Muscle of leg (tissue), 11 donors: ENCODE measurements around the gene SMARCB1. TPM values are rescaled to one million over a fixed set of nuclear protein-coding genes. Genes with fewer than 3 reads are reported as not detected.
A peak's percentile ranks its signal among the peaks of the same experiment; 100 is the strongest.

Experiments
- DNase-seq: peaks from one replicate; pipeline ENCODE4 v3.0.0; 2013
- H3K27ac ChIP-seq: one replicate; pipeline ENCODE4 v1.5.1; 2013; ENCODE audit warnings: mild to moderate bottlenecking, low read length, control low read depth
- H3K27me3 ChIP-seq: one replicate; pipeline ENCODE4 v1.6.1; 2013; ENCODE audit warnings: low read length; ENCODE audit not compliant: control insufficient read depth, insufficient read depth
- H3K36me3 ChIP-seq: one replicate; pipeline ENCODE4 v1.6.1; 2013; ENCODE audit warnings: low read length; ENCODE audit not compliant: control insufficient read depth, insufficient read depth
- H3K4me1 ChIP-seq: one replicate; pipeline ENCODE4 v1.6.1; 2013; ENCODE audit warnings: low read length; ENCODE audit not compliant: control insufficient read depth, insufficient read depth
- H3K4me3 ChIP-seq: one replicate; pipeline ENCODE4 v1.5.1; 2013; ENCODE audit warnings: low read length, control low read depth
- H3K9me3 ChIP-seq: replicated peaks from 2 replicates; pipeline ENCODE4 v1.6.1; 2013; ENCODE audit warnings: low read depth, low read length; ENCODE audit not compliant: control insufficient read depth
- WGBS: methylation state at CpG from one replicate; pipeline ENCODE4 v1.1.5; 2013; ENCODE audit warnings: missing lambda C conversion rate; ENCODE audit not compliant: insufficient coverage; 5-methylcytosine and 5-hydroxymethylcytosine counted together
- polyA plus RNA-seq, 8 donors: library from polyadenylated mRNA; unstranded; fragments of 120-200 nt; gene quantifications; one replicate each; pipeline versions ENCODE4 v1.2.1 to v1.2.3, GENCODE V29; 2013; ENCODE audit warnings: inconsistent platforms in 1 of 8, low replicate concordance in 1 of 8; ENCODE audit not compliant: insufficient read length in 8 of 8, insufficient read depth in 1 of 8
- total RNA-seq: library from RNA; stranded (reverse); fragments of 120-200 nt; gene quantifications from one replicate; pipeline ENCODE4 v1.2.4, GENCODE V29; 2013

SMARCB1 gene
- total and polyA plus RNA-seq, 9 donors, result 43.0 to 114 (median 82.7) TPM

DNA sequence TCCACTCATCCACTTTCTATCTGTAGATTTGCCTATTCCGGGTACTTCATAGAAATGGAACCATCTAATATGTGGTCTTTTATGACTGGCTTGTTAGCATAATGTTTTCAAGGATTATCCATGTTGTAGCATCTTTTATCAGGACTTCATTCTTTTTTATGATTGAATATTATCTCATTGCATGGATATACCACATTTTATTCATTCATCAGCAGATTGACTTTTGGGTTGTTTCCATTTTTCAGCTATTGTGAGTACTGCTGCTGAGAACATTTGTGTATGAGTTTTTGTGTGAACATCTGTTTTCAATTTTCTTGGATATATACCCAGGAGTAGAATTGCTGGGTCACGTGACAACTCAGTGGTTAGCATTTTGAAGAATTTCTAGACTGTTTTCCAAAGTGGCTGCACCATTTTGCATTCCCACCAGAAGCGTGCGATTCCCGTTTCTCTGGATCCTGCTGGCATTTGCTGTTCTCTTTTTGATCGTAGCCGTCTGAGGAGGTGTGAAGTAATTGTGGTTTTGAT, 43.1 kb downstream of the SMARCB1 start:
- no CpG with 5 or more reads among the region's 7 CpGs for WGBS
- peak; percentile 94 for DNase-seq
- Histone ChIP-seq H3K36me3 (peaks cover 76% of the 10 kb centered on the region), H3K27me3 (no peaks in the 10 kb centered on the region), H3K9me3 (peaks cover 9% of the 10 kb centered on the region), H3K4me1 (peaks cover 31% of the 10 kb centered on the region), H3K4me3 (no peak overlapping the region), H3K27ac (no peak overlapping the region)

DNA sequence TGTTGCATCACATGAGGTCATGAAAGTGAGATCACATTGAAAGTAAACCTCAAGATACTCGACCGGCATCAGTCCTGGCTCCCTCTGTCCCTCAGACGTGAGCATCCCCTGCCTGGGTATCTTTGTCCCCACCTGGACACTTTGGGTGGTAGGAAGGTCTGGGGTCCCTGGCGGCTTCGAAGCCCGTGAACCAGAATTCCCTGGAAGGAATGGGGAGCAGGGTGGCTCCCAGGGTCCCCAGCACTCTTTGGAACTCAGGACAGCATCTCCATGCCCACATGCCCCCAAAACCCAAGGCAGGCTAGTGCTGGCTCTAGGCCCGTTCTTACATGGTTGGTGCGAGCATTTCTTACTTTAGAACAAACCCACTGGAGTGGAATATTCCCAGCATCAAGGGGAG, 44.5 kb downstream of the SMARCB1 start:
- Histone ChIP-seq H3K4me1 (peaks cover 45% of the 10 kb centered on the region), H3K27ac (no peak overlapping the region)
- WGBS, result 87% methylated on average over 4 of the region's 8 CpGs

DNA sequence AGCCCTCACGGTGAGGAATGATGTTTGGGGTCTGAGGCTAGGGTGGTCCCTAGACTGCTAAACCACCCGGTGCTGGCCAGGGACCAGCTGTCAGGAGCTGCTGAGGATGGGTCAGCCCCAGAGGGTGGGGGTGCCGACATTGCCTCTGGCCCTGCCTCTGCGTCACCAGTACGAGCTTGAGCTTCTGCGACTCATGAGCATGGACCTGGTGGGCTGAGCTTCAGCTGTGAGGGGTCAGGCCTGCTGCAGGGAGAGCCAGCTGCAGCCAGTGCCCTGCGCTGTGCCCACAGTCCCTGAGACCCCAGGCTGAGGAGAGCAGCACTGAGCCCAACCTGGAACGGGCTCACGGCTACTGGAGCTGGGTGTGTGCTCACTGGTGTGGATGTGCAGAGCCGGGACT, 45.0 kb downstream of the SMARCB1 start:
- peaks cover 76% of the 10 kb centered on the region for H3K36me3 ChIP-seq
- 76% methylated on average over 10 of the region's 10 CpGs for WGBS
- H3K27me3 ChIP-seq, result no peaks in the 10 kb centered on the region
- no peak overlapping the region for H3K4me3 ChIP-seq
- peaks cover 9% of the 10 kb centered on the region for H3K9me3 ChIP-seq
- no peak for DNase-seq
- no peak overlapping the region for H3K27ac ChIP-seq
- peaks cover 47% of the 10 kb centered on the region for H3K4me1 ChIP-seq

More for the DNA sequence above, 44.5 kb downstream of the SMARCB1 start:
- Histone ChIP-seq H3K4me3 (no peak overlapping the region), H3K36me3 (peaks cover 76% of the 10 kb centered on the region), H3K9me3 (peaks cover 9% of the 10 kb centered on the region), H3K27me3 (no peaks in the 10 kb centered on the region)
- no peak for DNase-seq

GRCh38 chr22:23832226-23833016, 45.7 kb downstream of the SMARCB1 start:
- WGBS, result 62% methylated on average over 10 of the region's 11 CpGs
- Histone ChIP-seq H3K27me3 (no peaks in the 10 kb centered on the region), H3K4me3 (no peak overlapping the region), H3K9me3 (peaks cover 9% of the 10 kb centered on the region), H3K4me1 (peaks cover 47% of the 10 kb centered on the region), H3K27ac (no peak overlapping the region), H3K36me3 (peaks cover 70% of the 10 kb centered on the region)
- DNase-seq, result no peak

- no peak overlapping the region for H3K27ac ChIP-seq
- peaks cover 50% of the 10 kb centered on the region for H3K4me1 ChIP-seq
- peaks cover 9% of the 10 kb centered on the region for H3K9me3 ChIP-seq
- no peaks in the 10 kb centered on the region for H3K27me3 ChIP-seq
- H3K4me3 ChIP-seq, result no peak overlapping the region
- H3K36me3 ChIP-seq, result peaks cover 69% of the 10 kb centered on the region
- 86% methylated on average over 12 of the region's 16 CpGs for WGBS
- DNase-seq, result no peak
These were observed 46.4 kb downstream of the SMARCB1 start for GRCh38 chr22:23833017-23833751.

DNA sequence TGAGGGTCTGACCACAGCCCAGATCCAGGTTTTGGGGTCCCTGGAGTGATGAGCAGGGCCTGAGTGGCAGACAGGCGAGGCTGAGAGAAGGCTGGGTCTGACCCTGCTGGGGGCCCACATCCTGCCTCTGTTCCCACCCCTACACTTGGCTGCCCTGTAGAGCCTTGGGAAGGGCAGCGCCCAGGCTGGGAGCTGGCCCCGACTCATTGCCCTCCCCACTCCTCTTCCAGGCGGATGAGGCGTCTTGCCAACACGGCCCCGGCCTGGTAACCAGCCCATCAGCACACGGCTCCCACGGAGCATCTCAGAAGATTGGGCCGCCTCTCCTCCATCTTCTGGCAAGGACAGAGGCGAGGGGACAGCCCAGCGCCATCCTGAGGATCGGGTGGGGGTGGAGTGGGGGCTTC, 47.1 kb downstream of the SMARCB1 start:
- Histone ChIP-seq H3K4me1 (peaks cover 58% of the 10 kb centered on the region), H3K4me3 (no peak overlapping the region), H3K27me3 (peaks cover 2% of the 10 kb centered on the region), H3K9me3 (peaks cover 5% of the 10 kb centered on the region), H3K27ac (no peak overlapping the region), H3K36me3 (peaks cover 63% of the 10 kb centered on the region)
- DNase-seq, result no peak
- WGBS, result 73% methylated on average over 4 of the region's 13 CpGs

- DNase-seq, result no peak
- no CpG with 5 or more reads among the region's 3 CpGs for whole genome bisulfite sequencing
These were observed 47.6 kb downstream of the SMARCB1 start for GRCh38 chr22:23834406-23834792.

DNA sequence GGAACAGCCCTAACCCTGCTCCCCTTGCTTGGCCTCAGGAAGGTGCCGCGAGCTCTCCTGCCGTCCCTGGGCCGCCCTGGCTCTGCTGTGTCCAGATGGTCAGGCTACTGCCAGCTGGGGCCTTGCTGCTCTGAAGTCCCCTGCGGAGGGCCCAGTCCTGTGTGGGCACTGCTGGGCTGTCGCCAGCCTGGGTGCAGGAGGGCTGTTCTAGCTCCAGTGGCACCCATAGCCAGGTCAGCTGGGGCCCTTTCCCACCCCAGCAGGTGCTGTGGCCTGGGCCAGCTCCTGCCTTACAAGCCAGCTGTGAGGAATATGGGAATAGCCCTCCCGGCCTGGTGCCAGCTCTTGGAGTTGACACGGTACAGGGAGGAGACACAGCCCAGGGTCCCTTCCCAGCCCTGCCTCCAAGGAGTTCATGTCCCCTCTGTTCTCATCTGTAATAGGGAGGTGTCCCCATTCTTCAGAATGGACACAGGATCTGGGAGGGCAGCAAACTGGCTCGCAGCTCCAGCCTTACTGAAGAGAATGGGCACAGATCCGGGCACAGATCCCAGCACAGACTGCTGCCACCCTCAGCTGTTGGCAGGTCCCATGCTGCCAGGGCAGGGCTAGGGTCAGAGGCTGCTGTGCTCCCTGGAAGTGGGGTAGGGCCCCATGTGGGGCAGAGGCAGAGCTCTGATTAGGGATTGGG, 48.2 kb downstream of the SMARCB1 start:
- Histone ChIP-seq H3K4me3 (no peak overlapping the region), H3K4me1 (peaks cover 66% of the 10 kb centered on the region), H3K9me3 (no peaks in the 10 kb centered on the region), H3K27me3 (peaks cover 3% of the 10 kb centered on the region), H3K36me3 (peaks cover 58% of the 10 kb centered on the region), H3K27ac (peak overlapping the region; percentile 55)
- peak; percentile 57 for DNase-seq
- WGBS, result 76% methylated on average over 9 of the region's 10 CpGs

More at GRCh38 chr22:23834406-23834792, 47.6 kb downstream of the SMARCB1 start:
- peaks cover 59% of the 10 kb centered on the region for H3K36me3 ChIP-seq
- H3K4me1 ChIP-seq, result peaks cover 63% of the 10 kb centered on the region
- H3K27me3 ChIP-seq, result peaks cover 2% of the 10 kb centered on the region
- peak overlapping the region; percentile 55 for H3K27ac ChIP-seq
- H3K9me3 ChIP-seq, result peaks cover under 1% of the 10 kb centered on the region
- no peak overlapping the region for H3K4me3 ChIP-seq

GRCh38 chr22:23835484-23836144, 48.8 kb downstream of the SMARCB1 start:
- WGBS, result 55% methylated on average over 7 of the region's 11 CpGs
- Histone ChIP-seq H3K9me3 (no peaks in the 10 kb centered on the region), H3K27ac (peak overlapping the region; percentile 55), H3K4me1 (peaks cover 66% of the 10 kb centered on the region), H3K27me3 (peaks cover 3% of the 10 kb centered on the region), H3K4me3 (no peak overlapping the region), H3K36me3 (peaks cover 58% of the 10 kb centered on the region)
- no peak for DNase-seq
